ENCODE results near the gene MAD1L1.

DNA sequence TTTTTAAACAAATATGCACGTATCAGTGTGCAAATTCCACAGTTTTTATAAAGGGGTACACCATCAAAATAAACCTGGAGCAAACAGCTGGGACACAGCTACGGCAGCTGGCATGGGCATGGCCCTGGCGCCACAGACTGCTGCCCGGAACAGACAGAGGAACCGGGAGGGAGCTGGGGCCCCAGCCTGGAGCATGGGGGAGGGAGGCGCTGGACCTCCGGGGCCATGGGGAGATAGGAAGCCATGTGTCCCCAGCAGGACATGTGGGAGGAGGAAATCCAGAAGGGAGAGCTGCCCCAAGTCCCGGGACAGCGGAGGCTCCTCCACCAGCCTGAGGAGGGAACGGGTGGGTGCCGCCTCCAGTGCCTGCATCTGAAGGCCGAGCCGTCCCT is 180.1 kb downstream of the MAD1L1 start:
- no peak for TF ChIP-seq GATA2 (IDR thresholded peaks at IDR 0.05; ENCODE audit: low read depth, low read length)
- TF ChIP-seq GATA3 (IDR thresholded peaks at IDR 0.05; ENCODE audit: low read depth, low read length): no peak
